ENCODE data around the gene GPBAR1.
A peak's percentile ranks its signal among the peaks of the same experiment; 100 is the strongest.

Gene GPBAR1

DNA sequence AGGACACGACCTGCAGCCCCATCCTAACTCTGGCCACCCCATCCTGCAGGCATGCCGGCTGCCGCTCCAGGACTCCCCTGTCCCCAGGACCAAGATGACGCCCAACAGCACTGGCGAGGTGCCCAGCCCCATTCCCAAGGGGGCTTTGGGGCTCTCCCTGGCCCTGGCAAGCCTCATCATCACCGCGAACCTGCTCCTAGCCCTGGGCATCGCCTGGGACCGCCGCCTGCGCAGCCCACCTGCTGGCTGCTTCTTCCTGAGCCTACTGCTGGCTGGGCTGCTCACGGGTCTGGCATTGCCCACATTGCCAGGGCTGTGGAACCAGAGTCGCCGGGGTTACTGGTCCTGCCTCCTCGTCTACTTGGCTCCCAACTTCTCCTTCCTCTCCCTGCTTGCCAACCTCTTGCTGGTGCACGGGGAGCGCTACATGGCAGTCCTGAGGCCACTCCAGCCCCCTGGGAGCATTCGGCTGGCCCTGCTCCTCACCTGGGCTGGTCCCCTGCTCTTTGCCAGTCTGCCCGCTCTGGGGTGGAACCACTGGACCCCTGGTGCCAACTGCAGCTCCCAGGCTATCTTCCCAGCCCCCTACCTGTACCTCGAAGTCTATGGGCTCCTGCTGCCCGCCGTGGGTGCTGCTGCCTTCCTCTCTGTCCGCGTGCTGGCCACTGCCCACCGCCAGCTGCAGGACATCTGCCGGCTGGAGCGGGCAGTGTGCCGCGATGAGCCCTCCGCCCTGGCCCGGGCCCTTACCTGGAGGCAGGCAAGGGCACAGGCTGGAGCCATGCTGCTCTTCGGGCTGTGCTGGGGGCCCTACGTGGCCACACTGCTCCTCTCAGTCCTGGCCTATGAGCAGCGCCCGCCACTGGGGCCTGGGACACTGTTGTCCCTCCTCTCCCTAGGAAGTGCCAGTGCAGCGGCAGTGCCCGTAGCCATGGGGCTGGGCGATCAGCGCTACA lies 2.1 kb downstream of the GPBAR1 start:
- peaks cover 11% of the 10 kb centered on the region for H3K4me1 ChIP-seq (ENCODE audit: control insufficient read depth, insufficient read depth, low read length)
- no peak overlapping the region for H3K9ac ChIP-seq (ENCODE audit: low read depth, low read length)
- peaks cover 33% of the 10 kb centered on the region for H3K36me3 ChIP-seq (ENCODE audit: control insufficient read depth, insufficient read depth, low read length)
- H3K27me3 ChIP-seq (ENCODE audit: control insufficient read depth, insufficient read depth, low read length), result no peaks in the 10 kb centered on the region
- no peaks in the 10 kb centered on the region for H3K9me3 ChIP-seq (ENCODE audit: control insufficient read depth, insufficient read depth, low read length)
- H3K4me3 ChIP-seq (ENCODE audit: low read depth, low read length), result no peak overlapping the region

GRCh38 chr2:218263817-218264641 lies 3.2 kb downstream of the GPBAR1 start:
- Histone ChIP-seq H3K36me3 (ENCODE audit: control insufficient read depth, insufficient read depth, low read length) (peaks cover 33% of the 10 kb centered on the region), H3K9ac (ENCODE audit: low read depth, low read length) (no peak overlapping the region), H3K4me1 (ENCODE audit: control insufficient read depth, insufficient read depth, low read length) (peaks cover 12% of the 10 kb centered on the region), H3K9me3 (ENCODE audit: control insufficient read depth, insufficient read depth, low read length) (no peaks in the 10 kb centered on the region), H3K27me3 (ENCODE audit: control insufficient read depth, insufficient read depth, low read length) (no peaks in the 10 kb centered on the region), H3K4me3 (ENCODE audit: low read depth, low read length) (no peak overlapping the region)

GRCh38 chr2:218264773-218265561 lies 4.2 kb downstream of the GPBAR1 start:
- H3K9me3 ChIP-seq (ENCODE audit: control insufficient read depth, insufficient read depth, low read length), result no peaks in the 10 kb centered on the region
- H3K4me3 ChIP-seq (ENCODE audit: low read depth, low read length), result no peak overlapping the region
- no peak overlapping the region for H3K9ac ChIP-seq (ENCODE audit: low read depth, low read length)
- peaks cover 33% of the 10 kb centered on the region for H3K36me3 ChIP-seq (ENCODE audit: control insufficient read depth, insufficient read depth, low read length)
- no peaks in the 10 kb centered on the region for H3K27me3 ChIP-seq (ENCODE audit: control insufficient read depth, insufficient read depth, low read length)
- H3K4me1 ChIP-seq (ENCODE audit: control insufficient read depth, insufficient read depth, low read length), result peaks cover 14% of the 10 kb centered on the region

- Histone ChIP-seq H3K36me3 (ENCODE audit: control insufficient read depth, insufficient read depth, low read length) (peaks cover 33% of the 10 kb centered on the region), H3K9ac (ENCODE audit: low read depth, low read length) (no peak overlapping the region), H3K27me3 (ENCODE audit: control insufficient read depth, insufficient read depth, low read length) (no peaks in the 10 kb centered on the region), H3K9me3 (ENCODE audit: control insufficient read depth, insufficient read depth, low read length) (no peaks in the 10 kb centered on the region), H3K4me3 (ENCODE audit: low read depth, low read length) (no peak overlapping the region), H3K4me1 (ENCODE audit: control insufficient read depth, insufficient read depth, low read length) (peaks cover 10% of the 10 kb centered on the region)
These were observed 4.8 kb downstream of the GPBAR1 start for GRCh38 chr2:218265626-218266025.

- no peak overlapping the region for H3K4me3 ChIP-seq (ENCODE audit: low read depth, low read length)
- H3K27me3 ChIP-seq (ENCODE audit: control insufficient read depth, insufficient read depth, low read length), result no peaks in the 10 kb centered on the region
- no peak overlapping the region for H3K9ac ChIP-seq (ENCODE audit: low read depth, low read length)
- no peaks in the 10 kb centered on the region for H3K9me3 ChIP-seq (ENCODE audit: control insufficient read depth, insufficient read depth, low read length)
- H3K36me3 ChIP-seq (ENCODE audit: control insufficient read depth, insufficient read depth, low read length), result peaks cover 33% of the 10 kb centered on the region
- H3K4me1 ChIP-seq (ENCODE audit: control insufficient read depth, insufficient read depth, low read length), result peaks cover 4% of the 10 kb centered on the region
These were observed 5.6 kb downstream of the GPBAR1 start for GRCh38 chr2:218266316-218266979.

DNA sequence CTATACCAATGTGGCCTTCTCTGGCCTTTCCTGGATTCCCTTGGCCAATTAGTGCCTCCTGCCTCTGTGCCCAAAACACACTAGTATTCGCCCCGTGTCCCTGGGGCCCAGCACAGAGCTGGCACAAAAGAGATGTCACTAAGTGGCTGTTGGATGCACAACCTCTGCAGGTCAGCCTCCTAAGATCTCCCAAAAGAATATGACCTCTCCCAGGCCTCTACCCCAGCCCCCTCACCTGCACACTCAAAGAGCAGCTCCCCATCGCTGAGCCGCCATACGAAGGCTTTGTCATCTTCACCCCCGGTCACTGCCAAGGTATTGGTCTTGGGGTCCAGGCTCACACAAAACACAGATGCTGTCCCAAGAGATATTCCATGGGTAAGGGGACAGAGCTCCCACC lies 6.4 kb downstream of the GPBAR1 start:
- Histone ChIP-seq H3K9me3 (ENCODE audit: control insufficient read depth, insufficient read depth, low read length) (no peaks in the 10 kb centered on the region), H3K9ac (ENCODE audit: low read depth, low read length) (no peak overlapping the region), H3K4me1 (ENCODE audit: control insufficient read depth, insufficient read depth, low read length) (peaks cover 3% of the 10 kb centered on the region), H3K4me3 (ENCODE audit: low read depth, low read length) (no peak overlapping the region), H3K27me3 (ENCODE audit: control insufficient read depth, insufficient read depth, low read length) (no peaks in the 10 kb centered on the region), H3K36me3 (ENCODE audit: control insufficient read depth, insufficient read depth, low read length) (peaks cover 33% of the 10 kb centered on the region)

DNA sequence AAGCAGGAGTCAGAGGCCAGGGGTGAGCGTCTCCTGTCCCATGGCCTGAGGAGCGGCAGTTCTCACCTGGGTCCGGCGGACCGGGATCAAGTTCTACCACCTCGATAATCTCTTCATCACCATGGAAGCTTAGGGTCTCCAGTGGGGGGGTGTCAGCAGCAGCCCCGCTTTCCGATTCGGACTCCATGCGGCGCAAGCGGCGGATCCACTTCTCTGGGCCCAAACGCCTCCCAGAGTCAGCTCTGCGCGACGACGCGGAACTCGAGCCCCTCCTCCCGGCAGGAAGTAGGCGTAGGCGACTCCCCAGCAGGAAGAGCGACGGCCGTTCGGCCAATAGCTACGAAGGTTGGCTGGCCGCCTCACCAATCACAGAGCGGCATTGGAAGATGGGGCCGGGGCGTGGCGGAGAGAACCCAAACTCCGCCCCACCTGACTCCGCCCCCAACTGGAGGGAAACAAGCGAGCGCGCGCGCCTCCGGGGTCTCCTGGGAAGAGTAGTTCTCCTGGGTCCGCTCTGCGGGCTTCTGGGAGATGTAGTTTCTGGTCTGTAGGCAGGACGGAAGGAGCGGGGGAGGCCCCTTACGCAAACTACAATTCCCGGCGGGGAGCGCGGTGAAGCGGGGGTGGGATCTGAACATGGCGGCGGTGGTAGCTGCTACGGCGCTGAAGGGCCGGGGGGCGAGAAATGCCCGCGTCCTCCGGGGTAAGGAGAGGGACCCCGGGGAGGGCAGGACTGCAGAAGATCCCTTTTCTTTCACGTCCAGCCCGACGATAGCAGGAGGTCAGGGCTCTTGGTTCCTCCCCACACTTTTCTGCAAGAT lies 9.3 kb downstream of the GPBAR1 start, which contains the start of the genes AAMP and PNKD:
Gene AAMP, minus strand, starts transcription at position 238 of the 821 bp plus-strand sequence. Its CDS starts 51 bp downstream, at position 187.
Gene PNKD, plus strand, starts transcription at position 620 of the 821 bp plus-strand sequence. Its CDS starts 17 bp downstream, at position 637.
- H3K36me3 ChIP-seq (ENCODE audit: control insufficient read depth, insufficient read depth, low read length), result peaks cover 38% of the 10 kb centered on the region
- peaks cover 3% of the 10 kb centered on the region for H3K4me1 ChIP-seq (ENCODE audit: control insufficient read depth, insufficient read depth, low read length)
- H3K9ac ChIP-seq (ENCODE audit: low read depth, low read length), result peak within 1 kb of the TSS; percentile 87
- H3K4me3 ChIP-seq (ENCODE audit: low read depth, low read length), result peak within 1 kb of the TSS; percentile 95
- H3K27me3 ChIP-seq (ENCODE audit: control insufficient read depth, insufficient read depth, low read length), result no peaks in the 10 kb centered on the region
- H3K9me3 ChIP-seq (ENCODE audit: control insufficient read depth, insufficient read depth, low read length), result no peaks in the 10 kb centered on the region

DNA sequence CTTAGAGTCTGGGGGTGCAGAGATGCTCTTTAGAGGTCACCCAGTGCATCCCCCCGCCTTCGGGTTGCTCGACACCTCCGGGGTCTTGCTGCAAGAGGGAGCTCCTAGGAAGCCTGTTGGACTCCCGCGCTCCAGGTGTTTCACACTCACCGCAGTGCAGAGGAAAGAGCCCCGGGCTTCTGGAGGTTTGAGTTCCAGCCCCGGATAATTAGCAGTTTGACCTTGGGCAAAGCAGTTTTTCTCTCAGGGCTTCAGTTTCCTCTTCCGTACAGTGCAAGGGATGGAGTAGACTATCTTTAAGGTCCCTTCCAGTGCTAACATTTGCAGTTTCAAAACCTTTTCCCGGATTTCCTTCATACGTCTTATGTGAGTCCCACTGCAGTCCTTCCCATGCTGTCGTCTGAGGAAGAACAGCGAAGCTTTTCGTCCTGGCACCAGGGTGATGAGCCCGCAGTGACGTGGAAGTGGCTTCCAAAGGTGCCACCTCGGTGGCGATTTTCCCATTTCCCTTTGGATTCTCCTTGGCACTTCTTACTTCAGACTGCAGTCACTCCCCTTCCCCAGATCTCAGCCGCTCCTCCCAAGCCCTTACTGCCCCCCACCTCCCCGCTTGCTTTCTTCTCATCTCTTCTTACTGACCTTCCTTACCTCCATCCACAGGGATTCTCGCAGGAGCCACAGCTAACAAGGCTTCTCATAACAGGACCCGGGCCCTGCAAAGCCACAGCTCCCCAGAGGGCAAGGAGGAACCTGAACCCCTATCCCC lies 10.1 kb downstream of the GPBAR1 start:
- Histone ChIP-seq H3K4me3 (ENCODE audit: low read depth, low read length) (peak overlapping the region; percentile 92), H3K9ac (ENCODE audit: low read depth, low read length) (peak overlapping the region; percentile 87), H3K9me3 (ENCODE audit: control insufficient read depth, insufficient read depth, low read length) (no peaks in the 10 kb centered on the region), H3K36me3 (ENCODE audit: control insufficient read depth, insufficient read depth, low read length) (peaks cover 40% of the 10 kb centered on the region), H3K4me1 (ENCODE audit: control insufficient read depth, insufficient read depth, low read length) (peaks cover 3% of the 10 kb centered on the region), H3K27me3 (ENCODE audit: control insufficient read depth, insufficient read depth, low read length) (no peaks in the 10 kb centered on the region)

DNA sequence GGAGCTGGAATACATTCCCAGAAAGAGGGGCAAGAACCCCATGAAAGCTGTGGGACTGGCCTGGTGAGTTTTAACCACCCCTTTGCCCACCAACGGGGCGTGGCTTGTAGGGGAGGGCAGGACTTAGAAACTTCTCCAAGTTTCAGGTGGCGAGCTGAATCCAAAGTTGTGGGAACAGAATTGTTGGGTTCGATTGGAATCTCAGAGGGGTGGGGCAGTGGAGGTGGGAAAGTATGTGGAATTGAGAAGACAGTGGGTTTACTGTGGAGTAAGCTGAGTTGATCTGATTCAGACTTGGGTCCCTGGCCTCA lies 10.6 kb downstream of the GPBAR1 start:
- Histone ChIP-seq H3K36me3 (ENCODE audit: control insufficient read depth, insufficient read depth, low read length) (peaks cover 36% of the 10 kb centered on the region), H3K27me3 (ENCODE audit: control insufficient read depth, insufficient read depth, low read length) (no peaks in the 10 kb centered on the region), H3K4me1 (ENCODE audit: control insufficient read depth, insufficient read depth, low read length) (peaks cover 3% of the 10 kb centered on the region), H3K4me3 (ENCODE audit: low read depth, low read length) (peak overlapping the region; percentile 92), H3K9ac (ENCODE audit: low read depth, low read length) (peak overlapping the region; percentile 87), H3K9me3 (ENCODE audit: control insufficient read depth, insufficient read depth, low read length) (no peaks in the 10 kb centered on the region)
